Stimulated activated CD8-positive, alpha-beta memory T cell treated with anti-CD3 and anti-CD28 coated beads, Interleukin-12 subunit alpha, Interleukin-12 subunit beta, amount 100 ng/mL, for 4 hours (primary cell): ENCODE results near the gene DNAJC15.

Experiments used
- DNase-seq: peaks from one replicate; pipeline ENCODE4 v3.0.0-alpha.2; 2020; ENCODE audit warnings: low read depth

The DNAJC15 gene

DNA sequence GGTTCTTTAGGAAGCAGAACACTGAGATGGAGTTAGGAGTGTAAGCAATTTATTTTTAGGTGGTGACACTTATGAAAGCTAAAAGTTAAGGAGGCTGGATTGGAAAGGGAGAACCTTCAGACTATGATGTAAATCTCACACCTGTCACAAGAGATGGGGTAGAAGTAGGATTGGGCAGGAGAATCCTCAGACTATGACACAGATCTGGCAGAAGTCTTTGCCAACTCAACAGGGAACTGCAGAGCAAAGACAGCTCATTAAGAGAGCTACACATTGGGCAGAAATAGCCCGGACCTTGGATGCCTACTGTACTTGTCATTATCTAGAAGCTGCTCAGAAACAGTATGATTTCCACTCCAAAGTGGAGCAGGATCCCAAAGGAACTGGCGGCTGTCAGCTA lies 134.4 kb downstream of the DNAJC15 start:
- DNase-seq, result no peak

DNA sequence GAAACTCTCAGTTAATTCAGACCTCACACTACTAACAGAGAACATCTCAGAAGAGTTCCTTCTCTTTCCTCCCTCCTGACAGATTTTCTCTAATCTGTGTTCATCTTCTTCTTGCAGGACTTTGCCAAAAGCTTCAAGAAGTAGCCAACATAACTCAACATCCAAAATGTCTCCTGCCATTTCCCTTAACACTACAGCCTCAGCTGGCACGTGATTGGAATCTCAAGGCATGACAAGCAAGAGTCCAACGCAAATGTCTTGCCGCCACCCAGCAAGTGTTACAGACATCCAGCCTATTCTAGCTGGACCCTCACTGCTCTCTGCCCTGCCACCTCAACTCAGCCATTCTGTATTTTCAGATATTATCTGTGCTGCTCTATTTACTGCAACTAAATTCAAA lies 135.1 kb downstream of the DNAJC15 start:
- no peak for DNase-seq

DNA sequence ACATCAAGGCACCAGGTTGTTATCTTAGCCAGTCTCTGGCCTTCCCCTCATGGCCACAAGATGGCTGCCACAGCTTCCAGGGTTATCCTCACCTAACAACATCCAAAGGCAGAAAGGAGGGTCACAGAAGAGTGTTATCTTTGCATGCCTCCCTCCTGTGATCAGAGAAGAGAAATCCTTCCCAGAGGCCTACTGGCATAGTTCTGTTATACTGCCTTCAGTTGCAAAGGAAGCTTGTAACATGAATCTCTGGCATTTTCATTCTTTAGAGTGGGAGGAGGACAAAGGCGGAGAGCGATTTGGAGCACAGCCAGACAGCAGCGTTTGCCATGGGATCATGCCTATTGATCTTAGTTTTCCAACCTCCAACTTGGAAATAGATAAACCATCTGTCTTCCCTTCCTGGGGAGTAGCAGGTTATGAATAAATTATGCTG lies 135.7 kb downstream of the DNAJC15 start:
- no peak for DNase-seq
